K562 (cell line): ENCODE data around the gene B3GNT4. TPM values are rescaled to one million over a fixed set of nuclear protein-coding genes. Genes with fewer than 3 reads are reported as not detected.

Source experiments
- CREB1 ChIP-seq, 2 experiments: sonication (generic) in 1 of 2; formaldehyde crosslinking in 1 of 2; IDR thresholded peaks; 2 replicates each; pipeline versions ENCODE4 v1.6.1 to v1.8.0; 2012 to 2022; ENCODE audit warnings: inconsistent platforms in 1 of 2, mild to moderate bottlenecking in 1 of 2, missing genetic modification reagents in 1 of 2, moderate library complexity in 1 of 2
- HMGN3 ChIP-seq: IDR thresholded peaks from 2 replicates; pipeline ENCODE4 v1.6.1; 2011; ENCODE audit warnings: borderline replicate concordance, low read depth, mild to moderate bottlenecking, mixed read lengths, low read length; ENCODE audit not compliant: insufficient read length; ENCODE audit errors: extremely low read depth
- ZNF354B ChIP-seq: fragments of 250-450 bp; sonication (Bioruptor Pico); IDR thresholded peaks from 2 replicates; pipeline ENCODE4 v1.4.0; 2020
- polyA plus RNA-seq, 8 experiments: library from polyadenylated mRNA; depleted of rRNA in 4 of 8; stranded (reverse) in 5 of 8; unstranded in 3 of 8; fragments of >200 nt; fragmentation: Nextera tagmentation in 2 of 8; fragmentation: Illumina TruSeq in 1 of 8; extraction: Ambion mirVana in 2 of 8; extraction: Trizol in 1 of 8; gene quantifications; 2 replicates each; pipeline versions ENCODE4 v1.2.1 to v1.2.3, GENCODE V29; 2011 to 2014; ENCODE audit warnings: inconsistent platforms in 1 of 8, missing spikeins in 1 of 8
- total RNA-seq, 7 experiments: library from RNA; depleted of rRNA in 6 of 7; stranded (reverse); fragments of >200 nt in 6 of 7; fragmentation: Illumina TruSeq in 2 of 7; extraction: Trizol in 2 of 7; gene quantifications; 2 replicates each; pipeline versions ENCODE4 v1.2.1 to v1.2.3, GENCODE V29; 2011 to 2021; ENCODE audit warnings: low replicate concordance in 1 of 7
- TF ChIP-seq, protein P1 (sequence below): sonication (generic); formaldehyde crosslinking; IDR thresholded peaks from 2 replicates; pipeline ENCODE4 v1.8.1; 2023; ENCODE audit warnings: mild to moderate bottlenecking, missing genetic modification reagents
- TF ChIP-seq, protein P2 (sequence below), 3 experiments: IDR thresholded peaks in 2 of 3; conservative IDR thresholded peaks in 1 of 3; 2 replicates each; pipeline ENCODE4 v1.5.1; 2011 to 2012; ENCODE audit warnings: low read length in 3 of 3, mild to moderate bottlenecking in 3 of 3, control low read depth in 2 of 3, improper control_type of control experiment in 1 of 3, inconsistent platforms in 1 of 3, low read depth in 1 of 3, mixed read lengths in 1 of 3, moderate library complexity in 1 of 3; ENCODE audit not compliant: insufficient read depth in 2 of 3
- TF ChIP-seq, protein P3 (sequence below): sonication (generic); formaldehyde crosslinking; IDR thresholded peaks from 2 replicates; pipeline ENCODE4 v1.8.0; 2022; ENCODE audit warnings: missing genetic modification reagents, mild to moderate bottlenecking, moderate library complexity, borderline replicate concordance

B3GNT4 gene
- total and polyA plus RNA-seq, 9 of the 15 experiments (the other 6 are each of a cell fraction or from before 2014, with no cell fraction given) = 0.17 to 3.2 (median 1.3) TPM

DNA sequence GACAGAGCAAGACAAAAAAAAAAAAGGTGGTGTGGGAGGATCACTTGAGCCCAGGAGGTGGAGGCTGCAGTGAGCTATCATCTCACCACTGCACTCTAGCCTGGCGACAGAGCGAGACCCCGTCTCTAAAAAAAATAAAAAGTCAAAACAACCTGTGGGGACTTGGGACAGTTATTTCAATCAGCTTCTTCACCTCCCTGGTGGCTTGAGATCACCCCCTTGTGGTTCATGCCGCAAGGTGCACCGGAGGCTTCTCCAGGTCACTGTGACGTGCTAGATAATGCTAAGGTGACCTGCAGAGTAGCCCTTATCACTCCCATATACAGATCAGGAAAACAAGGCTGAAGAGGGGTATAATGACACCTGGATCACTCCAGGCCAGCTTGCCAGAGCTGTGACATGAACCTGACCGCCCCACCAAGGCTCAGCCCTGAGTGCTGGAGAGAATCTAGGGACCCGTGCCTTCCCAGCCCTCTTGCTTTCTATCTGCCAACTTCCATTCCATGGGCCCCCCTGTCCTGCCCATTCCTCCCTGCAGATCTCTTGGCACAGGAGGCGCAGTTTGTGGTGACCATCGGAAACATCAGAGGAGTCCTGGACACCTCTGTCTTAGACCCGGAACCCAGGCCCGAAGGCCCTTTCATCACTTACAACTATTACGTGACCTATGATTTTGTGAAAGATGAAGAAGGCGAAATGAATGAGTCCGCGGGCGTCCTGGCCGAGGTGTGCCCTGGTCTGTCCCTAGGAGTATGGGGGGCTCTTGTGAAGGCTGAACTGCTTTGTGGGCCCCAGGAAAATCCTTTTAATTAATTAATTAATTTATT lies 12.5 kb upstream of the B3GNT4 start (continued):
- TF ChIP-seq, protein P1, sequence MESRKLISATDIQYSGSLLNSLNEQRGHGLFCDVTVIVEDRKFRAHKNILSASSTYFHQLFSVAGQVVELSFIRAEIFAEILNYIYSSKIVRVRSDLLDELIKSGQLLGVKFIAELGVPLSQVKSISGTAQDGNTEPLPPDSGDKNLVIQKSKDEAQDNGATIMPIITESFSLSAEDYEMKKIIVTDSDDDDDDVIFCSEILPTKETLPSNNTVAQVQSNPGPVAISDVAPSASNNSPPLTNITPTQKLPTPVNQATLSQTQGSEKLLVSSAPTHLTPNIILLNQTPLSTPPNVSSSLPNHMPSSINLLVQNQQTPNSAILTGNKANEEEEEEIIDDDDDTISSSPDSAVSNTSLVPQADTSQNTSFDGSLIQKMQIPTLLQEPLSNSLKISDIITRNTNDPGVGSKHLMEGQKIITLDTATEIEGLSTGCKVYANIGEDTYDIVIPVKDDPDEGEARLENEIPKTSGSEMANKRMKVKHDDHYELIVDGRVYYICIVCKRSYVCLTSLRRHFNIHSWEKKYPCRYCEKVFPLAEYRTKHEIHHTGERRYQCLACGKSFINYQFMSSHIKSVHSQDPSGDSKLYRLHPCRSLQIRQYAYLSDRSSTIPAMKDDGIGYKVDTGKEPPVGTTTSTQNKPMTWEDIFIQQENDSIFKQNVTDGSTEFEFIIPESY (CRISPR knock-in tag) = peak; percentile 55; the same call in 1 of the 2 replicates
- TF ChIP-seq, protein P2, sequence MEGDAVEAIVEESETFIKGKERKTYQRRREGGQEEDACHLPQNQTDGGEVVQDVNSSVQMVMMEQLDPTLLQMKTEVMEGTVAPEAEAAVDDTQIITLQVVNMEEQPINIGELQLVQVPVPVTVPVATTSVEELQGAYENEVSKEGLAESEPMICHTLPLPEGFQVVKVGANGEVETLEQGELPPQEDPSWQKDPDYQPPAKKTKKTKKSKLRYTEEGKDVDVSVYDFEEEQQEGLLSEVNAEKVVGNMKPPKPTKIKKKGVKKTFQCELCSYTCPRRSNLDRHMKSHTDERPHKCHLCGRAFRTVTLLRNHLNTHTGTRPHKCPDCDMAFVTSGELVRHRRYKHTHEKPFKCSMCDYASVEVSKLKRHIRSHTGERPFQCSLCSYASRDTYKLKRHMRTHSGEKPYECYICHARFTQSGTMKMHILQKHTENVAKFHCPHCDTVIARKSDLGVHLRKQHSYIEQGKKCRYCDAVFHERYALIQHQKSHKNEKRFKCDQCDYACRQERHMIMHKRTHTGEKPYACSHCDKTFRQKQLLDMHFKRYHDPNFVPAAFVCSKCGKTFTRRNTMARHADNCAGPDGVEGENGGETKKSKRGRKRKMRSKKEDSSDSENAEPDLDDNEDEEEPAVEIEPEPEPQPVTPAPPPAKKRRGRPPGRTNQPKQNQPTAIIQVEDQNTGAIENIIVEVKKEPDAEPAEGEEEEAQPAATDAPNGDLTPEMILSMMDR (IDR thresholded peaks at IDR 0.05 in 2 of 3, conservative IDR thresholded peaks at IDR 0.05 in 1 of 3; ENCODE audit: insufficient read depth in 2 of 3, low read depth in 1 of 3, low read length in 3 of 3) = peak; percentile 91 to 95 (median 93)
- TF ChIP-seq HMGN3 (no peak), ZNF354B (CRISPR knock-in tag) (no peak), CREB1 (IDR thresholded peaks at IDR 0.05) (no peak), CREB1 (CRISPR knock-in tag; IDR thresholded peaks at IDR 0.05) (peak; percentile 67; the same call in 1 of the 2 replicates)
- TF ChIP-seq, protein P3, sequence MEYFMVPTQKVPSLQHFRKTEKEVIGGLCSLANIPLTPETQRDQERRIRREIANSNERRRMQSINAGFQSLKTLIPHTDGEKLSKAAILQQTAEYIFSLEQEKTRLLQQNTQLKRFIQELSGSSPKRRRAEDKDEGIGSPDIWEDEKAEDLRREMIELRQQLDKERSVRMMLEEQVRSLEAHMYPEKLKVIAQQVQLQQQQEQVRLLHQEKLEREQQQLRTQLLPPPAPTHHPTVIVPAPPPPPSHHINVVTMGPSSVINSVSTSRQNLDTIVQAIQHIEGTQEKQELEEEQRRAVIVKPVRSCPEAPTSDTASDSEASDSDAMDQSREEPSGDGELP (CRISPR knock-in tag) = peak; percentile 41; the same call in 1 of the 2 replicates
- TF ChIP-seq, all 486 proteins: peak for 22
